Natural killer cell (primary cell): Measurements from ENCODE around the gene EPHA6. TPM values are rescaled to one million over a fixed set of nuclear protein-coding genes. Genes with fewer than 3 reads are reported as not detected.

ENCODE experiments used
- ATAC-seq, 3 donors: fragments of 150-1000 bp in 2 of 3; fragments of 200-7000 bp in 1 of 3; cut with Tn5 transposase; 1 replicate in 1 of 3; 2 replicates in 2 of 3; pipeline ENCODE4 v1.10.0; 2021; ENCODE audit warnings: mild to moderate bottlenecking in 2 of 3, moderate library complexity in 2 of 3
- DNase-seq, 2 donors: peaks; one replicate each; pipeline versions ENCODE4 v3.0.0 to v3.0.0-alpha.2; 2013 to 2021; ENCODE audit warnings: mixed read lengths in 1 of 2
- H3K27ac ChIP-seq: one replicate; pipeline ENCODE4 v1.5.1; 2013; ENCODE audit warnings: mild to moderate bottlenecking, low read length
- H3K27me3 ChIP-seq: one replicate; pipeline ENCODE4 v1.6.1; 2013; ENCODE audit warnings: low read length; ENCODE audit not compliant: control insufficient read depth, insufficient read depth
- H3K36me3 ChIP-seq: one replicate; pipeline ENCODE4 v1.6.1; 2013; ENCODE audit warnings: low read length; ENCODE audit not compliant: control insufficient read depth, insufficient read depth
- H3K4me1 ChIP-seq: one replicate; pipeline ENCODE4 v1.6.1; 2013; ENCODE audit warnings: low read length; ENCODE audit not compliant: control insufficient read depth, insufficient read depth
- H3K4me3 ChIP-seq: one replicate; pipeline ENCODE4 v1.5.1; 2013; ENCODE audit warnings: low read length
- H3K9me3 ChIP-seq: one replicate; pipeline ENCODE4 v1.6.1; 2013; ENCODE audit warnings: low read length; ENCODE audit not compliant: control insufficient read depth, insufficient read depth
- H3K27ac Mint-ChIP-seq, 2 donors: one replicate each; pipeline ENCODE4 v1.8.0; 2022; ENCODE audit warnings: mild to moderate bottlenecking in 2 of 2, mixed read lengths in 2 of 2, moderate library complexity in 1 of 2
- H3K27me3 Mint-ChIP-seq, 2 donors: one replicate each; pipeline ENCODE4 v1.8.0; 2022; ENCODE audit warnings: low read depth in 2 of 2, mixed read lengths in 2 of 2
- H3K36me3 Mint-ChIP-seq: one replicate; pipeline ENCODE4 v1.8.0; 2022; ENCODE audit warnings: mixed read lengths
- H3K4me1 Mint-ChIP-seq, 2 donors: one replicate each; pipeline ENCODE4 v1.8.0; 2022; ENCODE audit warnings: mixed read lengths in 2 of 2
- H3K4me3 Mint-ChIP-seq: one replicate; pipeline ENCODE4 v1.8.0; 2022; ENCODE audit warnings: mild to moderate bottlenecking, moderate library complexity, mixed read lengths
- H3K9me3 Mint-ChIP-seq, 2 donors: one replicate each; pipeline ENCODE4 v1.8.0; 2022; ENCODE audit warnings: mixed read lengths in 2 of 2
- WGBS: methylation state at CpG from one replicate; pipeline ENCODE4 v1.1.7; 2013; ENCODE audit warnings: missing lambda C conversion rate; ENCODE audit not compliant: insufficient coverage; 5-methylcytosine and 5-hydroxymethylcytosine counted together
- intact Hi-C: fragments of 100-400 bp; cut with micrococcal nuclease; formaldehyde crosslinking; loops from one replicate; pipeline ENCODE4 v1.14.2; 2022
- total RNA-seq, 4 donors: library from RNA; stranded (reverse); fragments of 120-200 nt in 1 of 4; gene quantifications; one replicate each; pipeline versions ENCODE4 v1.2.3 to v1.2.4, GENCODE V29; 2013 to 2022
- TF ChIP-seq, protein P1 (sequence below): fragments of 200-600 bp; IDR thresholded peaks from one replicate; pipeline ENCODE4 v1.8.0; 2022; ENCODE audit warnings: antibody characterized with exemption

EPHA6 gene
- total RNA-seq, 3 donors from 2014 or later (not counting 1 experiment from before 2014, with no cell fraction given) = not detected

DNA sequence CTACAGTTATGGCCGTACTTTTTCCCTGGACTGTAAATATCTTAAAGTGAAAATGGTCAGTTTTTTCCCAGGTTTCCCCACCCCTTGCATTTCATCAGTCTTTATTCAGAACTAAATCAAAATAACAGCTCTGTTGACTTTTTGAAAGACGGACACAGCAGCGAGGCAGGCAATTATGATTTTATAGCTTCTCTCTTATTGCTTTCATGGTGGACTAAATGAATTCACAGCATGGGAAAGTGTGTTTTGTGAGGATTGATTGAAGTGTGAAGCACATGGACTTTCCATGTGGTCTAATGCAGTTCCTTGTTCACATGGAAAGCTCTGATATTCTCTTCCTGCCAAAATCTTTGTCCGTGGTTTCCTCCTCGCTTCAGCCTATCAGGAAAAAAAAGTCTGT, 681.5 kb downstream of the EPHA6 start:
- ATAC-seq = no peak
- DNase-seq = no peak

DNA sequence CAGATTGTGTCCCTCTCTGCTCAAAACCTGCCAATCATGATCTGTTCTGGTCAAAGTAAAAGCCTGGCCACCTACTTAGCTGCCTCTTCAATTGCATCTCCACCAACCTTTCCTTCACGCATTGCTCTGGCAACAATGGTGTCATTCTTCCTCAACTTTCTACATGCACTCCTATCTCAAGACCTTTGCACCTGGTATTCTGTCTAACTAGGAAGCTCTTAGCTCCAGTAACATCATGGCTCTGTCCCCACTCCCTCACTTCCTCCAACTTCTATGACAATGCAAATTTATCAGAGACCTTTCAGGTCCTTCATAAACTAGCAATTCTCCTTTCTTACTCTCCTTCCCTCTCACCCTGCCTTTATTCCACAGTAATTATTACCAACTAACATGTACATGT, 682.7 kb downstream of the EPHA6 start:
- DNase-seq (no peak), ATAC-seq (no peak)
- H3K36me3 Mint-ChIP-seq = no peaks in the 10 kb centered on the region
- no peak overlapping the region for H3K4me3 Mint-ChIP-seq
- TF ChIP-seq, protein P1, sequence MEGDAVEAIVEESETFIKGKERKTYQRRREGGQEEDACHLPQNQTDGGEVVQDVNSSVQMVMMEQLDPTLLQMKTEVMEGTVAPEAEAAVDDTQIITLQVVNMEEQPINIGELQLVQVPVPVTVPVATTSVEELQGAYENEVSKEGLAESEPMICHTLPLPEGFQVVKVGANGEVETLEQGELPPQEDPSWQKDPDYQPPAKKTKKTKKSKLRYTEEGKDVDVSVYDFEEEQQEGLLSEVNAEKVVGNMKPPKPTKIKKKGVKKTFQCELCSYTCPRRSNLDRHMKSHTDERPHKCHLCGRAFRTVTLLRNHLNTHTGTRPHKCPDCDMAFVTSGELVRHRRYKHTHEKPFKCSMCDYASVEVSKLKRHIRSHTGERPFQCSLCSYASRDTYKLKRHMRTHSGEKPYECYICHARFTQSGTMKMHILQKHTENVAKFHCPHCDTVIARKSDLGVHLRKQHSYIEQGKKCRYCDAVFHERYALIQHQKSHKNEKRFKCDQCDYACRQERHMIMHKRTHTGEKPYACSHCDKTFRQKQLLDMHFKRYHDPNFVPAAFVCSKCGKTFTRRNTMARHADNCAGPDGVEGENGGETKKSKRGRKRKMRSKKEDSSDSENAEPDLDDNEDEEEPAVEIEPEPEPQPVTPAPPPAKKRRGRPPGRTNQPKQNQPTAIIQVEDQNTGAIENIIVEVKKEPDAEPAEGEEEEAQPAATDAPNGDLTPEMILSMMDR = no peak
- Histone ChIP-seq H3K27ac (no peak overlapping the region), H3K36me3 (no peaks in the 10 kb centered on the region), H3K9me3 (no peaks in the 10 kb centered on the region), H3K4me3 (no peak overlapping the region), H3K27me3 (no peaks in the 10 kb centered on the region), H3K4me1 (no peaks in the 10 kb centered on the region)
- WGBS = 85% methylated on average over 1 of the region's 1 CpG
- no peaks in the 10 kb centered on the region for H3K27me3 Mint-ChIP-seq
- intact Hi-C loops = no loop called here
- H3K27ac Mint-ChIP-seq = no peak overlapping the region
- H3K9me3 Mint-ChIP-seq = peaks cover 15 to 27% of the 10 kb centered on the region in 2 donors
- no peaks in the 10 kb centered on the region for H3K4me1 Mint-ChIP-seq

More for the DNA sequence above, 681.5 kb downstream of the EPHA6 start:
- no peak overlapping the region for H3K27ac ChIP-seq
- Mint-ChIP-seq H3K9me3 (peaks cover 15 to 22% of the 10 kb centered on the region in 2 donors), H3K27ac (no peak overlapping the region), H3K27me3 (no peaks in the 10 kb centered on the region), H3K36me3 (no peaks in the 10 kb centered on the region), H3K4me1 (no peaks in the 10 kb centered on the region), H3K4me3 (no peak overlapping the region)
- H3K27me3 ChIP-seq = no peaks in the 10 kb centered on the region
- intact Hi-C loops = no loop called here
- 95% methylated on average over 4 of the region's 5 CpGs for WGBS
- TF ChIP-seq, protein P1 = no peak
- H3K4me1 ChIP-seq = no peaks in the 10 kb centered on the region
- no peaks in the 10 kb centered on the region for H3K9me3 ChIP-seq
- no peaks in the 10 kb centered on the region for H3K36me3 ChIP-seq
- H3K4me3 ChIP-seq = no peak overlapping the region

DNA sequence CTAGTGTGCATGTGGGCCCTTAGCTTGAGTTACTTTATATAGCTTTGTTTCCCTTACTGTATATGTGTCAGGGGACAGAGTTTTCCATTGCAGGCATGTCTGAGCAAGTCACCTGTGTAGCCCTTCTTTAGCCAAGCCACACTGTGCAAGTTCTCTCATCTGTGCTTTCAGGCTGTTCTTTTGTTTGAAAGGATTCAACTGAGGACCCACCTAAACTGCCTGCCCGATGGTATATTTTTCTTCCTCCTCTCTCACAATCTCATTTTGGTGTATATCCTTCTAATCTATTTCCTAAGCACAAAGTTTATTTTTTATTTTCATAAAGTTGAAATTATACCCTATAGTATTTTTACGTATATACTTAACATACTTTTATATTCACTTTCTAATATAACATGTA, 690.1 kb downstream of the EPHA6 start:
- H3K27me3 Mint-ChIP-seq = no peaks in the 10 kb centered on the region
- Histone ChIP-seq H3K9me3 (peaks cover 6% of the 10 kb centered on the region), H3K4me3 (no peak overlapping the region), H3K36me3 (no peaks in the 10 kb centered on the region), H3K4me1 (no peaks in the 10 kb centered on the region), H3K27ac (no peak overlapping the region), H3K27me3 (no peaks in the 10 kb centered on the region)
- ATAC-seq (no peak), DNase-seq (no peak)
- H3K27ac Mint-ChIP-seq = no peak overlapping the region
- peaks cover 14 to 25% of the 10 kb centered on the region in 2 donors for H3K9me3 Mint-ChIP-seq
- no peak overlapping the region for H3K4me3 Mint-ChIP-seq
- intact Hi-C loops = no loop called here
- peaks cover 10% of the 10 kb centered on the region for H3K36me3 Mint-ChIP-seq
- TF ChIP-seq, protein P1 = no peak
- WGBS = 100% methylated on average over 1 of the region's 2 CpGs
- no peaks in the 10 kb centered on the region for H3K4me1 Mint-ChIP-seq

DNA sequence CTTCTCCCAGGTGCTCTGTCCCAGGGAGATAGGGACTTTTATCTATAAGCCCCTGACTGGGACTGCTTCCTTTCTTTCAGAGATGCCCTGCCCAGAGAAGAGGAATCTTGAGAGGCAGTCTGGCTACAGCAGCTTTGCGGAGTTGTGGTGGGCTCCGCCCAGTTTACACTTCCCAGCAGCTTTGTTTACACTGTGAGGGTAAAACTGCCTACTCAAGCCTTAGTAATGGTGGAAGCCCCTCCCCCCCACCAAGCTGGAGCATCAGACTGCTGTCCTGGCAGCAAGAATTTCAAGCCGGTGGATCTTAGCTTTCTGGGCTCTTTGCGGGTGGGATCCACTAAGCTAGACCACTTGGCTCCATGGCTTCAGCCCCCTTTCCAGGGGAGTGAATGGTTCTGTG, 696.4 kb downstream of the EPHA6 start:
- no peaks in the 10 kb centered on the region for H3K4me1 Mint-ChIP-seq
- TF ChIP-seq, protein P1 = no peak
- no peaks in the 10 kb centered on the region for H3K27me3 Mint-ChIP-seq
- no peak for DNase-seq
- intact Hi-C loops = no loop called here
- no peak for ATAC-seq
- no peak overlapping the region for H3K27ac Mint-ChIP-seq
- H3K4me3 Mint-ChIP-seq = no peak overlapping the region
- Histone ChIP-seq H3K4me3 (no peak overlapping the region), H3K36me3 (no peaks in the 10 kb centered on the region), H3K4me1 (no peaks in the 10 kb centered on the region), H3K9me3 (peaks cover 3% of the 10 kb centered on the region), H3K27me3 (no peaks in the 10 kb centered on the region), H3K27ac (no peak overlapping the region)
- peaks cover 11 to 20% of the 10 kb centered on the region in 2 donors for H3K9me3 Mint-ChIP-seq
- peaks cover 10% of the 10 kb centered on the region for H3K36me3 Mint-ChIP-seq
- 81% methylated on average over 4 of the region's 4 CpGs for WGBS
